NOMO-1 treated with DMSO at 0.1 percent for 48 hours (cell line): ENCODE data around the gene ACBD5.
"Not testable (repeated sequence)": the region's sequence is repeated elsewhere in the genome, so short reads cannot be mapped to it uniquely, and the experiment has no call there.

Experiments
- DNase-seq: peaks from one replicate; lab custom pipeline; 2025; ENCODE audit not compliant: unreplicated experiment; lab: John Stamatoyannopoulos, UW

Gene ACBD5

DNA sequence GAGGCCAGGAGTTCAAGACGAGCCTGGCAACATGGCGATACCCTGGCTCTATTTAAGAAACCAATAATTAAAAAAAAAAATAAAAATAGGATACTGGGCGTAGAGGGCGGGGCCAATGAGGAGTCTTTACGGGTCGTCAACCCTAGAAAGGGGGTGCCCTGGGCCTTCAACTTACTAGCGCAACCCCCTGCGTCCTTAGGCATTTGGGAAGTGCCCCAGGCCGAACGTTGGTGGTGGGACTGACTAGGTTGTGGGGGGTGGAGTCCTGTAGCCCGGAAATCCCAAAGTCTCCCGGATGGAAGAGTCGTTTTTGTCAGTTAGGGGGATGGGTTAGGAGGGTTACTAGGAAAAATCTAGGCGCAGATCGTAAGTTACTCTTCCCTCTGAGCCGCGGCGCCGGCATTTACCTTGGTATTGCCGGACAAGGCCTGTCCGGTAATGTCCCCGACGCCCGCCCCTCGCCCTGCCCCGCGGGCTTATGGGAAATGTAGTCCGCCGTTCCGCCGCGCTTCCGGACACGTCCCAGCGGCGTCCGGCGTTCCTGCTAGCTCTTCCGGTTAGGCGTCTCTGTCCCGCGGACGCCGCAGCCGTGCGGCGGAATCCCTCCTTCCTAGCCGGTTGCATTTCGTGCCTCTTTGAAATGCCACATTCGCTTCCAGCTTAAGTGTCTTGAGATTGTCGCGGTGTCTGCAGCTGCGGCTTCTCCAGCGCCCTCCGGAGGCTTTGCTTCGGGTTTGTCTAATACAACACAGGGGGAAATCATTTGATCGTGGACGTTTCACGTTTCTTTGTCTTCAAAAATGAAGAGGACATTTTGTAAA is 1.3 kb upstream of the ACBD5 start:
- peak; percentile 92 for DNase-seq

DNA sequence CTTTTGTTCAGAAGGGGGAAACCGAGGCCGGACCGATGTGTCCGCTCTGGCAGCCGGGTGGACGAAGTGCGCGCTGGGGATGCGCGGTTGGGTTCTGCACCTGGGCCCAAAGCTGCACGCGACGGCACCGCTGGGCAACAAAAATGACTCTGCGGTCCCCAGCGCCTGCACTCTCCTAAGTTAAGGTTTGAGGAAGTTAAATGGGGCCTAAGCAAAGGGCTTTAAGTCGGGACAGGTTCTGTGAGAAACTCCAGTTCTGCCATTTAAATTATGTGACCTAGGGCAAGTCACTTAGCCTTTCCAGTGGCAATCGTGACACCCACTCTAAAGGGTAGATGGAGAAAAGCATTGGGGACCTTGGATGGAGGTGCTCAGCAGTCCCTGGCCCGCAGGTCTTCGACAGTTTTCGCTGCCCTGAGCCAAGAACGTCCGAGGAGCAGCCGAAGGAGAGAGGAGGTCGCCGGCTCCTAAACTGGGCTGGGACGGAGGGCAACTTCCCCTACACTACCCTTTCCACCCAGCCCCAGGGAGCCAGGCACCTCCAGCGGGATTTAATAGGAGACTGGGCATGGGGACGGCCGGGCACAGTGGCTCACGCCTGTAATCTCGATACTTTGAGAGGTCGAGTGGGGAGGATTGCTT is 534 bp upstream of the ACBD5 start:
- peak; percentile 66 for DNase-seq

DNA sequence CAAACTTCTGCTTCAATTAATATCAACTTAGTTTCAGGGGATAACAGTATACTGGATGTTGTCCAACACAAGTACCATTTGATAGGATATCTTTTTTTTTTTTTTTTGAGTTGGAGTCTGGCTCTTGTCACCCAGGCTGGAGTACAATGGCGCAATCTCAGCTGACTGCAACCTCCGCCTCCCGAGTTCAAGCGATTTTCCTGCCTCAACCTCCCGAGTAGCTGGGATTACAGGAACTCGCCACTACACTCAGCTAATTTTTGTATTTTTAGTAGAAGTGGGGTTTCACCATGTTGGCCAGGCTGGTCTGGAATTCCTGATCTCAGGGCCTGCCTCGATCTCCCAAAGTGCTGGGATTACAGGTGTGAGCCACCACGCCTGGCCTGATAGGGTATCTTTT is 3.1 kb downstream of the ACBD5 start:
- DNase-seq, result not testable (repeated sequence)

DNA sequence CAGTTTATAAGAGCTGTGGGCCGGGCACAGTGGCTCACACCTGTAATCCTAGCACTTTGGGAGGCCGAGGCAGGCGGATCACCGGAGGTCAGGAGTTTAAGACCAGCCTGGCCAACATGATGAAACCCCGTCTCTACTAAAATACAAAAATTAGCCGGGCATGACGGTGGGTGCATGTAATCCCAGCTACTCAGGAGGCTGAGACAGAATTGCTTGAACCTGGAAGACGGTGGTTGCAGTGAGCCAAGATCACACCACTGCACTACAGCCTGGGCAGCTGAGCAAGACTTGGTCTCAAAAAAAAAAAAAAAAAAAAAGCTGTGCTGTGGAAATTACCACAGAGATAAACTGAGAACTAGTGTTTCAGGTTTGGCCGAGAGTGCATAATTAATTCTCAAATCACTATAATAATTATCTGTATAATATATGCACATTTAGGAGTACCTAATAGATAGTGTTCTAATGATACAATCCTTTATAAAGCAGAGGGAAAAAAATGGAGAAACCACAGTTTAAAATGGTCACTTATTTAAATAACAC is 3.9 kb downstream of the ACBD5 start:
- not testable (repeated sequence) for DNase-seq

DNA sequence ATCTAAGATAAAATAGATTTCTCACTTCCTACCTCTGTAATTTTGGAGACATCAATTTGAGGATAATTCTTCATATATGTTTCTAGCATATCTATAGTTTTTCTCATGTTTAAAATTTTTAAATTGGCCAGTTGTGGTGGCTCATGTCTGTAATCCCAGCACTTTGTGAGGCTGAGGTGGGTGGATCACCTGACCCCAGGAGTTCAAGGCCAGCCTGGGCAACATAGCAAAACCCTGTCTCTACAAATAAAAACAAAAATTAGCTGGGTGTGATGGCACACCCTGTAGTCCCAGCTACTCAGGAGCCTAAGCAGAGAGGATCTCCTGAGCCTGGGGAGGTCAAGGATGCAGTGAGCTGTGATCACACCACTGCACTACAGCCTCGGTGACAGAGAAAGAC is 4.9 kb downstream of the ACBD5 start:
- DNase-seq, result no peak

DNA sequence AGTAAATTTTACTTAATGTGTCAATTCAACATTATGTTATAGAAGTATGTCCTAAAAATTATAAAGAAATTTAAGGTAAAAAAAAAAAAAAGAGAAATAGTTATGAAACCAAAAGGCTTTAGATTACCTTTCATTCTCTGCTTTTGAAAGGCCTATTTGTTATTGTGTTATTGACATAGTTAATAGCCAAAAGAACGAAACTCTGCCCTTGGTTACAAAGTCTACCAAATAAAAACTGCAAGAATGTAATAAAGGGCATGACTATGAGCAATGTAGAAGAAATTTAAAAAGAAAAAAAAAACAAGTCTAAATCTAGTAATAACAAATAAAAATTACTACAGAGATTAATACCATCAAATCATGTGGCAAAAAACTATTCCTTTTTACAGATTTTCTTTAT is 10.6 kb downstream of the ACBD5 start:
- no peak for DNase-seq

DNA sequence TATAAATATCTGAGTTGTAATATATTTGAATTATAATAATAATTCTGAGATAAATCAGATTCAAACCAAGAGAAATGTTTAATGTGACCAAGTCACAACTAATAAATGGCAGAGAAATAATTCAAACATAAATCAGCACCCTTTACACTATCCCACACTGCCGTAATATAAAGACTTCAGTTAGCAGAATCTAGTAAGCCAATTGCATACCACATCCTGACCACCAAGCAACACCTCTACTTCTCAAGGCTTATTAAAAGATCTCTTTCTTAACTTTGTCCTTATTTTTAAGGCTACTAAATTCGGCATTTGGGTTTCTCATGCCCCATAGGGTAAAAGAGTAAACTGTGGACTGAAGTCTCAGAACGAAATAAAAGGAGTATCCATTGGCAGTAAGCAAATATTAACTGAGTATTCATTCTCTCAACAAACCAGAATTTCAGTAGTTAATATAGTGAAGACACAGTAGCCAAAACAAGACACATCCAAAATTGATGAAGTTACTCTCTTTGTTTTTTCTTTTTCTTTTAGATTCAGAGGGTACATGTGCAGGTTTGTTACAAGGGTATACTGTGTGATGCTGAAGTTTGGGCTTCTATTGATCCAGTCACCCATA is 14.8 kb downstream of the ACBD5 start:
- no peak for DNase-seq

DNA sequence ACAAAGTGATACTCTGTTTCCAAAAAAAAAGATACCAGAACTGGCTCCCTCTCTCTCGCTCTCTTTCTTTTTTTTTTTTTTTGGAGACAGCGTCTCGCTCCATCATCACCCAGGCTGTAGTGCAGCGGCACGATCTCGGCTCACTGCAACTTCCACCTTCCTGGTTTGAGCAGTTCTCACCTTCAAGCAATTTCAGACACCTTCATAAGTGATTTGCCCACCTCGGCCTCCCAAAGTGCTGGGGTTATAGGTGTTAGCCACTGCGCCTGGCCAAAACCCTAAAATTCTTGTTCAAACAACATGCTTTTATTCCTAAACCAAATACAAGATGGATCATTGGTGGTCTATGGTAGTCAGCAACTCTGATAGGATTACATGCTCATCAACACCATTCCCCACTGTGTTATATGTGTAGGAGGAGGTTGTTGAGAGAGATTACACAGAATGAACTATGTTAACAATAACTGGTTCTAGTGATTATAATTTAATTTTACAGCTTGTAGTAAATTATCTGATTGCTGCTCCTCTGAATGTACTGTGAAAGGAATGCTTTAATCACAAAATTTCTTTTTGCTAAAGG is 15.5 kb downstream of the ACBD5 start:
- no peak for DNase-seq

DNA sequence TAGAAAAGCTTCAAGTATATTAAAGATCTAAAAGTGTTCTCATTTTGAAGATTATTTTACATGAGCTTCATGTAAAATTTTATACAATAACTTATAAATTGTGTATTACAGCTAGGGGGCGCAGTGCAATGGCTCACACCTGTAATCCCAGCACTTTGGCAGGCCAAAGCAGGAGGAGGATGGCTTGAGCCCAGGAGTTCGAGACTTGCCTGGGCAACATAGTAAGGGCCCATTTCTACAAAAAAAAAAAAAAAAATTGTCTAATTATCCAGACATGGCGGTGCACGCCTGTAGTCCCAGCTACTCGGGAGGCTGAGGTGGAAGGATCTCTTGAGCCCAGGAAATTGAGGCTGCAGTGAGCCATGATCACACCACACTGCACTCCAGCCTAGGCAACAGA is 16.6 kb downstream of the ACBD5 start:
- DNase-seq, result no peak

DNA sequence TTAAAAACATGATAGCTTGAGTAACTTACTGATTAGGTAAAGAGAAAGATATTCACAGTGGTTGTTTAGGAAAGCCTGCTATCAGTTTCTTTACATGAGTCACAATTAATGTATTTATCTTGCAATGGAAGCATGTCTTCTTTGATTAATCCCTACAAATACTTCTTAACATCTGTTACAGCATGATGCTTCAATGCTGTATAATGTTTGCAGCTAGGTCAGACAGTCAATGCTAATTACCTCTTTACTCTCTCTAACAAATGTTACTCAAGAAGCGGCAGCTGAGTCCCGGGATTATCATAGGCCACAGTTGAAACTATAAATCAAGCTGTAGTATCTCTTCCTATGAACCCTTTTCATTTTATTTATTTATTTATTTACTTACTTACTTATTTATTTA is 33.2 kb downstream of the ACBD5 start:
- DNase-seq, result no peak

DNA sequence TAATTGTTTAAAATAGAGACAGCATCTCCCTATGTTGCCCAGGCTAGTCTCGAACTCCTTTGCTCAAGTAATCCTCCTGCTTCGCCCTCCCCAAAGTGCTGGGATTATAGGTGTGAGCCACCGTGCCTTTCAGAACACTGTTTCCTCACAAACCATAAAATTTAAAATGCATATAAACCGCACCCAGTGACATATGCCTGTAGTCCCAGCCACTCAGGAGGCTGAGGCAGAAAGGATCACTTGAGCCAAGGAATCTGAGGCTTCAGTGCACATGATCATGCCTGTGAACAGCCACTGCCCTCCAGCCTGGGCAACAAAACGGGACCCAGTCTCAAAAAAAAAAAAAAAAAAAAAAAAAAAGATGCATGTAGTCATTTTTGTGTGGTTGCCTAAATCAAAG is 36.8 kb downstream of the ACBD5 start:
- no peak for DNase-seq

DNA sequence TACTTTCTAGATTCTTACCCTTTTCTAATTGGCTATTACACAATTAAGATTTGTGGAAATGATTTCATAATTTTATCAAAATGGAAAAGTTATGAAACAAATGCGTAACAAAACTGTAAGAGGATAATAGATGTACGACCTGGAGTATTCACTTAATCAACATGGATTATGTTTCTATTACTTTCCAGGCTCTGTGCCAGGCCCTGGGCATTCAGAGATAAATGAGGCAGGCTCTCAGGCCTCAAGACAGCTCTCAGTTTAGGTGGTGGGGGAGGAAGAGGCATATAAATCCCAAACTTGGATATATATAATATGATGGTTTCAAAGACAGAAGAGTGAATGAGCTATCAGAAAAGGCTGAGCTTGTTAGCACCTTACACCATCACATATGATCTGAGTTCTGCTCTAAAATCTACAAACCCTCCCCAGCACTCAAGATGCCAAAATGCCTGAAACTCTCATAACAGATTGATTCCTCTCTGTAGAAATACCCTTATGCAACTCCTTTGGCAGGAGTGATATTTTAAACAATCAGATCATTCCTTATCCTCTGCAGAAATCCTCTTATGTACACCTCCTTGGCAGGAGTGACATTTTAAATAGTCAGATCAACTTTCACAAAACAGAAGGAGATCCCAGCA is 42.5 kb downstream of the ACBD5 start:
- no peak for DNase-seq

DNA sequence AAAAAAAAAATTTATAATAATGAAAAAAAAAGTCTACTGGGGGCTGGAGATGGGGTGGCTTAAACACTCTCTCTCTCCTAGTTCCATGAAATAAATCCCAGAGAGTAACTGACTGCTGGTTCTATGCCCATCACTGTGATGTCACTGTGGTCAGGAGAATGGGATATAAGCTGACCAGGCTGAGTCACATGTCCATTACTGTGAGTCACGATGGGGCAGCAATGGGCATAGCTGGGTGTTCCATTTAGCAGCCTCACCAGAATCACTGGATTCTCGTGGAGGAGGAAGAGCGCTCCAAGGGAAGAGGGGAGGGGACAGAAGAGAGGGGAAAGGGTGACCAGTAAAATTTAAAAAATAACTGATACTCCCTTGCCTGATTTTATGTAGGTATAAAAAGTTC is 48.3 kb downstream of the ACBD5 start:
- no peak for DNase-seq

DNA sequence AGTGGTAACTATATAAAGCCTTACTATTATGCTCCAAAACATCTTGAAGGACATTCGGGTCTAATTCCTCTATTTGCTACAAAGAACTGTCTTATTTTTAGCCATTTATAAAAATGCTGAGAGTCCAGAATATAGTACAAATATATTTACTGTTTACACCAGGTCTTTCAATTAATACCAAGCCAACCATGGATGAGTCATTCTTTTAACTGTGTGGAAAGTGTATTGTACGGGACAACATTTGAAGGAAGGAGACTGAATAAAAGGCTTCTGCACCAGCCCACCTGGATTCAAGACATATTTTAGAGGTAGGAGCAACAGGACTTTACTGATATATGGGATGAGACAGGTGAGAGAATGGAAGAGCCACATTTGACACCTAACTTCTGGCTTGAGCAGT is 50.1 kb downstream of the ACBD5 start:
- no peak for DNase-seq

DNA sequence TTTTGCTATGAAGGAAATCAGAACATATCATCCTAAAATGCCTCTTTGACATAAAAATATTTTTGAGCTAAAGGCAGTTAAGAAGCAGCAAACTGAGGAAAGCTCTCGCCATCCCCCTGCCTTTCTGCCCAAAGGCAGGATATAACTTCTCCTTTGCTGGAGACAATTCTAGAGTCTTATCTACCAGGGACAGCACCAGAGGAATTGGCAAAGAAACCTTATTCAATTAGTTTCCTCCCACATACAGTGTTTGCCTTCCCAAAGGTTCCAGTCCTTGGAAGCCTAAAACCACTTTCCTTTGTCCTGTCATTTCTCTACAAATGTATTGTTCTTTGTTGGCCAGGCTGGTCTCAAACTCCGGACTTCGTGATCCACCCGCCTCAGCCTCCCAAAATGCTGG is 51.7 kb downstream of the ACBD5 start:
- DNase-seq, result no peak

DNA sequence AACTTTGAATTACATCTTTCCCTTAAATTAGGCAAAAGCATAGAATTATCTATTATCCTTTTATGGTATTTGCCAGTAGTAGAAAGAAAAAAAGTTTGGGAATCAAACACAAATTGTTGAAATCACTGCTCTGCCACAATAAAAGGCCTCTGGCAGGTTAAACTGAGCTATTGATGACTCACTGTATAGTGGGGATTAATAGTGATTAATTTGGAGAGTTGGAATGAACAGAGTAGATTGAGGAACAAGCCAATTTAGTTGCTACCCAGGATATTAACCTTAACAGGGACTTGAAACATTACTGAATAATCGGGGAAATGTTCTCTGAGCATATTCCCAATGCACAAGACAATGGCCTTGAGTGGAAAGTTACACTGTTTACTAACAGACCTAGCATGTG is 52.3 kb downstream of the ACBD5 start:
- DNase-seq, result no peak

DNA sequence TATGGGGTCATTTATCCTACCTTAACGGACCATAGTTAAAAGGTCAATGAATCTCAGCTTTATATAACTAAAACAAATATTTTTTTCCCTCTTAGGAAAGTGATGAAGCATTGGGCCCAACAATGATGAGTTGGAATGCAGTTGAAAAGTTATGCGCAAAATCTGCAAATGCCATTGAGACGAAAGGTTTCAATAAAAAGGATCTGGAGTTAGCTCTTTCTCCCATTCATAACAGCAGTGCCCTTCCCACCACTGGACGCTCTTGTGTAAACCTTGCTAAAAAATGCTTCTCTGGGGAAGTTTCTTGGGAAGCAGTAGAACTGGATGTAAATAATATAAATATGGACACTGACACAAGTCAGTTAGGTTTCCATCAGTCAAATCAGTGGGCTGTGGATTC is 70.7 kb downstream of the ACBD5 start:
- no peak for DNase-seq

DNA sequence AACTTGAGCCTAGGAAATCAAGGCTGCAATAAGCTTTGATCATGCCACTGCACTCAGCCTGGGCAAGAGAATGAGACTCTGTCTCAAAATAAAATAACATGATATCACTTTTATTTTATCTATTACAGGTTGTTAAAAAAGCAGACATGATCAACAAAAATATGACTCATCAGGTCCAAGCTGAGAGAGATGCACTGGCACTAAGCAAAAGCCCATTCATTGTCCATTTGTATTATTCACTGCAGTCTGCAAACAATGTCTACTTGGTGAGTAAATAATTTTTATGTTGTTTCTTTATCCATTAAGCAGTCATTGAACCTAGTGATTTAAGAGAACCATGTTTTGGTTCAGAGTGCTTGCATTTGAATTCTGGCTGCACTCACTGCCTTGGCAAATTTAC is 82.2 kb downstream of the ACBD5 start:
- DNase-seq, result no peak

DNA sequence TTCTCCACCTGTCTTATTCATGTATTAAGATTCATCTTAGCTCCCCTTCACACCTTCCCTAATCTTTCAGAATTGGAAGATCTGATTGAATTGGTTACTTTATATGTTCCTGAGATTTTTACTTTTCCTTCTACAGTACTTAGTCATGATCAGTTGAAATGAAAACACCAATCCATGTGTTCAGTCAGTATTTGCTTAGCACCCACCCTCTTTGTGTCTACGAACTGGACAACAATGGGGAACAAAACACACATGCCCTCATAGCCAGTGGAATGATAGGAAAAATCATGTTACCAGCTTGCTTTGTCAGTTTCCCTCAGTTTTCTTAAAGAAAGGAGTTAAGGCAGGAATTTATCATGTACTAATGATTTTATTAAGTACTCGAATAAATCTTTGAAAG is 83.4 kb downstream of the ACBD5 start:
- no peak for DNase-seq

DNA sequence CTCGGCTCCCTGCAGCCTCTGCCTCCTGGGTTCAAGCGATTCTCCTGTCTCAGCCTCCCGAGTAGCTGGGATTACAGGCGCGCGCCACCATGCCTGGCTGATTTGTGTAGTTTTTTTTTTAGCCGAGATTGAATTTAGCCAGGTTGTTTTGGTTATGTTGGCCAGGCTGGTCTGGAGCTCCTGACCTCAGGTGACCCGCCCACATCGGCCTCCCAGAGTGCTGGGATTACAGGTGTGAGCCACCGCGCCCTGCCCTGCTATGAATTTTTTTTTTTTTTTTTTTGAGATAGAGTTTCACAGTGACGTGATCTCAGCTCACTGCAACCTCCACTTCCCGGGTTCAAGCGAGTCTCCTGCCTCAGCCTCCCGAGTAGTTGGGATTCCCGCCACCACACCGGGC is 84.0 kb downstream of the ACBD5 start:
- not testable (repeated sequence) for DNase-seq

DNA sequence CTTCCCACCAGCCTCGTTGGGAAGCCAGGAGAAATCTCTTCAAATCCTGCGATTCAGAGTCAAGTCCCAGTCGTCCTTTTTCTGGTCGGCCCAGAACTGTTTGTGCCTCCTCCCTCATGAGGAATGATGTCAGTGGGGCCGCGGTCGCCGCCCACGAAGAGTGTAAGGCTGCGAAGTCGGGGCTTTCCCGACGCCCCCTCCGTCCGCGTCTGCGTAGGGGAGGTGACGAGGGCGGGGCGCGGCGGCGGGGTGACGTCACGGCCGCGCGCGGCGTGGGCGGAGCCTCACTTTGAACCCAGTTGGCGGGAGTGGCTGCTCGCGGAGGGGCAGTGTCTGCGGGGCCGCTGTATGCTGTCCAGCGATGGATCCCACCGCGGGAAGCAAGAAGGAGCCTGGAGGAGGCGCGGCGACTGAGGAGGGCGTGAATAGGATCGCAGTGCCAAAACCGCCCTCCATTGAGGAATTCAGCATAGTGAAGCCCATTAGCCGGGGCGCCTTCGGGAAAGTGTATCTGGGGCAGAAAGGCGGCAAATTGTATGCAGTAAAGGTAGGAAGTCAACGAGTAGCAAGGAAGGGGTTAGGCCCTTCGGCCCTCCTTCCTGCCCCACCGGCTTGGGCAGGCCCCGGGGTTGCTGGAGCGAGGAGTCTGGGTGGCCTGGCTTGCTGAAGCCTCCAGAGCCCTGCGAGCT is 85.4 kb downstream of the ACBD5 start, which contains the start of gene MASTL:
TSS of gene MASTL (plus strand) at position 287 of the 689 bp plus-strand sequence. CDS start at position 362, 75 bp downstream.
- peak; percentile 85 for DNase-seq
